HepG2 (cell line): Measurements from ENCODE around the gene ZNF547. TPM values are rescaled to one million over a fixed set of nuclear protein-coding genes. Genes with fewer than 3 reads are reported as not detected.

Source experiments
- FOXP1 ChIP-seq, 2 experiments: fragments of 450-650 bp in 1 of 2; IDR thresholded peaks; 2 replicates each; pipeline ENCODE4 v1.6.1; 2017 to 2018; ENCODE audit warnings: antibody characterized with exemption in 1 of 2
- KMT2B ChIP-seq: IDR thresholded peaks from 2 replicates; pipeline ENCODE4 v1.6.1; 2016; ENCODE audit warnings: missing genetic modification reagents, missing compliant biosample characterization
- MAX ChIP-seq: IDR thresholded peaks from 2 replicates; pipeline ENCODE4 v1.6.1; 2012; ENCODE audit warnings: inconsistent platforms
- MED1 ChIP-seq: sonication (generic); formaldehyde crosslinking; IDR thresholded peaks from 2 replicates; pipeline ENCODE4 v1.4.0; 2020; ENCODE audit warnings: missing genetic modification reagents
- NFATC3 ChIP-seq: sonication (generic); formaldehyde crosslinking; IDR thresholded peaks from 2 replicates; pipeline ENCODE4 v1.5.1; 2020; ENCODE audit warnings: mild to moderate bottlenecking, missing genetic modification reagents
- REPIN1 ChIP-seq: sonication (generic); formaldehyde crosslinking; IDR thresholded peaks from 2 replicates; pipeline ENCODE4 v1.8.0; 2022; ENCODE audit warnings: missing genetic modification reagents, low read depth, mild to moderate bottlenecking, borderline replicate concordance
- RFX5 ChIP-seq: IDR thresholded peaks from 2 replicates; pipeline ENCODE4 v1.6.1; 2011; ENCODE audit warnings: low read depth, low read length, improper control_type of control experiment
- RFXANK ChIP-seq: IDR thresholded peaks from 2 replicates; pipeline ENCODE4 v1.6.1; 2016
- SETDB1 ChIP-seq: sonication (generic); formaldehyde crosslinking; IDR thresholded peaks from 2 replicates; pipeline ENCODE4 v1.5.1; 2020; ENCODE audit warnings: missing genetic modification reagents, mild to moderate bottlenecking, borderline replicate concordance
- TMF1 ChIP-seq: sonication (generic); formaldehyde crosslinking; IDR thresholded peaks from 2 replicates; pipeline ENCODE4 v1.8.1; 2022; ENCODE audit warnings: low read depth, missing genetic modification reagents
- ZBTB1 ChIP-seq: sonication (generic); formaldehyde crosslinking; IDR thresholded peaks from 2 replicates; pipeline ENCODE4 v1.4.0; 2020; ENCODE audit warnings: missing genetic modification reagents, borderline replicate concordance
- ZEB1 ChIP-seq: IDR thresholded peaks from 2 replicates; pipeline ENCODE4 v1.6.1; 2012; ENCODE audit warnings: mild to moderate bottlenecking, low read depth, inconsistent platforms; ENCODE audit not compliant: insufficient replicate concordance
- ZNF772 ChIP-seq: sonication (generic); formaldehyde crosslinking; IDR thresholded peaks from 2 replicates; pipeline ENCODE4 v1.5.0; 2020; ENCODE audit warnings: mild to moderate bottlenecking, missing genetic modification reagents
- ZNF782 ChIP-seq: sonication (generic); formaldehyde crosslinking; IDR thresholded peaks from 2 replicates; pipeline ENCODE4 v1.4.0; 2020; ENCODE audit warnings: missing genetic modification reagents, mild to moderate bottlenecking, borderline replicate concordance
- ZNF790 ChIP-seq: sonication (generic); formaldehyde crosslinking; IDR thresholded peaks from 2 replicates; pipeline ENCODE4 v1.8.0; 2022; ENCODE audit warnings: missing genetic modification reagents, mild to moderate bottlenecking, borderline replicate concordance
- ZUFSP ChIP-seq: sonication (generic); formaldehyde crosslinking; IDR thresholded peaks from 2 replicates; pipeline ENCODE4 v1.9.0; 2021; ENCODE audit warnings: missing genetic modification reagents, mild to moderate bottlenecking, borderline replicate concordance
- polyA plus RNA-seq, 8 experiments: library from polyadenylated mRNA; depleted of rRNA in 3 of 8; stranded (reverse) in 7 of 8; unstranded in 1 of 8; fragments of >200 nt; fragmentation: Illumina TruSeq in 4 of 8; extraction: Trizol in 4 of 8; gene quantifications; 2 replicates each; pipeline versions ENCODE4 v1.2.1 to v1.2.3, GENCODE V29; 2011 to 2016; ENCODE audit warnings: low read depth in 4 of 8, missing spikeins in 1 of 8, mixed read lengths in 1 of 8; ENCODE audit not compliant: insufficient read depth in 1 of 8
- total RNA-seq, 5 experiments: library from RNA; depleted of rRNA; stranded (reverse); fragments of >200 nt; fragmentation: Illumina TruSeq; extraction: Trizol; gene quantifications; 2 replicates each; pipeline ENCODE4 v1.2.3, GENCODE V29; 2016; ENCODE audit warnings: low read depth in 1 of 5
- TF ChIP-seq, protein P1 (sequence below): sonication (generic); formaldehyde crosslinking; IDR thresholded peaks from 2 replicates; pipeline ENCODE4 v1.4.0; 2020; ENCODE audit warnings: missing genetic modification reagents
- TF ChIP-seq, protein P2 (sequence below): sonication (generic); formaldehyde crosslinking; IDR thresholded peaks from 2 replicates; pipeline ENCODE4 v1.4.0; 2020; ENCODE audit warnings: missing genetic modification reagents
- TF ChIP-seq, protein P3 (sequence below): sonication (generic); formaldehyde crosslinking; IDR thresholded peaks from 2 replicates; pipeline ENCODE4 v1.5.0; 2020; ENCODE audit warnings: missing genetic modification reagents, mild to moderate bottlenecking, borderline replicate concordance
- TF ChIP-seq, protein P4 (sequence below): sonication (generic); formaldehyde crosslinking; IDR thresholded peaks from 2 replicates; pipeline ENCODE4 v1.8.0; 2022; ENCODE audit warnings: mild to moderate bottlenecking, missing genetic modification reagents, moderate library complexity
- TF ChIP-seq, protein P5 (sequence below): IDR thresholded peaks from 2 replicates; pipeline ENCODE4 v1.6.1; 2016; ENCODE audit warnings: missing genetic modification reagents, missing compliant biosample characterization
- TF ChIP-seq, protein P6 (sequence below): sonication (generic); formaldehyde crosslinking; IDR thresholded peaks from 2 replicates; pipeline ENCODE4 v1.4.0; 2020; ENCODE audit warnings: missing genetic modification reagents, borderline replicate concordance

Gene ZNF547
- total and polyA plus RNA-seq, 2 of the 13 experiments (the other 11 are each of a cell fraction or from before 2014, with no cell fraction given): 2.0 to 2.6 TPM

- TF ChIP-seq NFATC3: no peak
- TF ChIP-seq, protein P1, sequence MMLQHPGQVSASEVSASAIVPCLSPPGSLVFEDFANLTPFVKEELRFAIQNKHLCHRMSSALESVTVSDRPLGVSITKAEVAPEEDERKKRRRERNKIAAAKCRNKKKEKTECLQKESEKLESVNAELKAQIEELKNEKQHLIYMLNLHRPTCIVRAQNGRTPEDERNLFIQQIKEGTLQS: peak; percentile 63; the same call in 1 of the 2 replicates
- TF ChIP-seq, protein P2, sequence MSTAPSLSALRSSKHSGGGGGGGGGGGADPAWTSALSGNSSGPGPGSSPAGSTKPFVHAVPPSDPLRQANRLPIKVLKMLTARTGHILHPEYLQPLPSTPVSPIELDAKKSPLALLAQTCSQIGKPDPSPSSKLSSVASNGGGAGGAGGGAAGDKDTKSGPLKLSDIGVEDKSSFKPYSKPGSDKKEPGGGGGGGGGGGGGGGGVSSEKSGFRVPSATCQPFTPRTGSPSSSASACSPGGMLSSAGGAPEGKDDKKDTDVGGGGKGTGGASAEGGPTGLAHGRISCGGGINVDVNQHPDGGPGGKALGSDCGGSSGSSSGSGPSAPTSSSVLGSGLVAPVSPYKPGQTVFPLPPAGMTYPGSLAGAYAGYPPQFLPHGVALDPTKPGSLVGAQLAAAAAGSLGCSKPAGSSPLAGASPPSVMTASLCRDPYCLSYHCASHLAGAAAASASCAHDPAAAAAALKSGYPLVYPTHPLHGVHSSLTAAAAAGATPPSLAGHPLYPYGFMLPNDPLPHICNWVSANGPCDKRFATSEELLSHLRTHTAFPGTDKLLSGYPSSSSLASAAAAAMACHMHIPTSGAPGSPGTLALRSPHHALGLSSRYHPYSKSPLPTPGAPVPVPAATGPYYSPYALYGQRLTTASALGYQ (CRISPR knock-in tag): no peak
- TF ChIP-seq ZEB1: no peak
- TF ChIP-seq MAX: peak; percentile 74
- no peak for TF ChIP-seq RFXANK (CRISPR knock-in tag)
- peak; percentile 33; the same call in 1 of the 2 replicates for TF ChIP-seq MED1 (CRISPR knock-in tag)
- TF ChIP-seq, protein P3, sequence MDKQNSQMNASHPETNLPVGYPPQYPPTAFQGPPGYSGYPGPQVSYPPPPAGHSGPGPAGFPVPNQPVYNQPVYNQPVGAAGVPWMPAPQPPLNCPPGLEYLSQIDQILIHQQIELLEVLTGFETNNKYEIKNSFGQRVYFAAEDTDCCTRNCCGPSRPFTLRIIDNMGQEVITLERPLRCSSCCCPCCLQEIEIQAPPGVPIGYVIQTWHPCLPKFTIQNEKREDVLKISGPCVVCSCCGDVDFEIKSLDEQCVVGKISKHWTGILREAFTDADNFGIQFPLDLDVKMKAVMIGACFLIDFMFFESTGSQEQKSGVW (CRISPR knock-in tag): no peak
- TF ChIP-seq REPIN1 (CRISPR knock-in tag): no peak; the same call in 1 of the 2 replicates
- no peak for TF ChIP-seq ZBTB1 (CRISPR knock-in tag)
- TF ChIP-seq, protein P4, sequence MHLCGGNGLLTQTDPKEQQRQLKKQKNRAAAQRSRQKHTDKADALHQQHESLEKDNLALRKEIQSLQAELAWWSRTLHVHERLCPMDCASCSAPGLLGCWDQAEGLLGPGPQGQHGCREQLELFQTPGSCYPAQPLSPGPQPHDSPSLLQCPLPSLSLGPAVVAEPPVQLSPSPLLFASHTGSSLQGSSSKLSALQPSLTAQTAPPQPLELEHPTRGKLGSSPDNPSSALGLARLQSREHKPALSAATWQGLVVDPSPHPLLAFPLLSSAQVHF (CRISPR knock-in tag): no peak
- TF ChIP-seq ZNF772 (CRISPR knock-in tag): peak; percentile 80
- no peak for TF ChIP-seq TMF1 (CRISPR knock-in tag)
- TF ChIP-seq, protein P5, sequence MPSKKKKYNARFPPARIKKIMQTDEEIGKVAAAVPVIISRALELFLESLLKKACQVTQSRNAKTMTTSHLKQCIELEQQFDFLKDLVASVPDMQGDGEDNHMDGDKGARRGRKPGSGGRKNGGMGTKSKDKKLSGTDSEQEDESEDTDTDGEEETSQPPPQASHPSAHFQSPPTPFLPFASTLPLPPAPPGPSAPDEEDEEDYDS (CRISPR knock-in tag): peak; percentile 75
- no peak for TF ChIP-seq FOXP1 (IDR thresholded peaks at IDR 0.05)
- TF ChIP-seq FOXP1 (CRISPR knock-in tag; IDR thresholded peaks at IDR 0.05): no peak; the same call in 1 of the 2 replicates
- TF ChIP-seq RFX5: peak; percentile 55; the same call in 1 of the 2 replicates
- no peak for TF ChIP-seq ZNF790 (CRISPR knock-in tag)
- TF ChIP-seq ZNF782 (CRISPR knock-in tag): no peak
- TF ChIP-seq, protein P6, sequence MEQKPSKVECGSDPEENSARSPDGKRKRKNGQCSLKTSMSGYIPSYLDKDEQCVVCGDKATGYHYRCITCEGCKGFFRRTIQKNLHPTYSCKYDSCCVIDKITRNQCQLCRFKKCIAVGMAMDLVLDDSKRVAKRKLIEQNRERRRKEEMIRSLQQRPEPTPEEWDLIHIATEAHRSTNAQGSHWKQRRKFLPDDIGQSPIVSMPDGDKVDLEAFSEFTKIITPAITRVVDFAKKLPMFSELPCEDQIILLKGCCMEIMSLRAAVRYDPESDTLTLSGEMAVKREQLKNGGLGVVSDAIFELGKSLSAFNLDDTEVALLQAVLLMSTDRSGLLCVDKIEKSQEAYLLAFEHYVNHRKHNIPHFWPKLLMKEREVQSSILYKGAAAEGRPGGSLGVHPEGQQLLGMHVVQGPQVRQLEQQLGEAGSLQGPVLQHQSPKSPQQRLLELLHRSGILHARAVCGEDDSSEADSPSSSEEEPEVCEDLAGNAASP (CRISPR knock-in tag): peak; percentile 17; the same call in 1 of the 2 replicates
- no peak for TF ChIP-seq SETDB1 (CRISPR knock-in tag)
- TF ChIP-seq KMT2B: peak; percentile 85
- no peak for TF ChIP-seq ZUFSP (CRISPR knock-in tag)
Measured at GRCh38 chr19:57362997-57363687, at the start of gene ZNF547, which contains the start of gene TRAPPC2B (continued).
